Small intestine (tissue), 7 donors: ENCODE measurements around the gene PQBP1. TPM values are rescaled to one million over a fixed set of nuclear protein-coding genes. Genes with fewer than 3 reads are reported as not detected.

Experiments used
- DNase-seq, 2 donors: peaks; one replicate each; pipeline versions ENCODE4 v3.0.0 to v3.0.0-alpha.2; 2013
- FAIRE-seq: peaks from 2 replicates; lab custom pipeline; 2012; peaks lifted over from hg19 to GRCh38; lab: Jason Lieb, UNC
- H3K27ac ChIP-seq, 3 donors: one replicate each; pipeline ENCODE4 v1.5.1; 2013; ENCODE audit warnings: low read length in 2 of 3, mild to moderate bottlenecking in 2 of 3, control low read depth in 1 of 3, inconsistent platforms in 1 of 3, low read depth in 1 of 3, moderate library complexity in 1 of 3
- H3K27me3 ChIP-seq, 3 donors: one replicate each; pipeline ENCODE4 v1.6.1; 2013; ENCODE audit warnings: low read length in 3 of 3, inconsistent platforms in 1 of 3; ENCODE audit not compliant: control insufficient read depth in 3 of 3, insufficient read depth in 3 of 3
- H3K36me3 ChIP-seq, 3 donors: one replicate each; pipeline ENCODE4 v1.6.1; 2013; ENCODE audit warnings: low read length in 3 of 3, inconsistent platforms in 1 of 3, low read depth in 1 of 3, mild to moderate bottlenecking in 1 of 3, moderate library complexity in 1 of 3; ENCODE audit not compliant: control insufficient read depth in 3 of 3, insufficient read depth in 2 of 3
- H3K4me1 ChIP-seq, 3 donors: one replicate each; pipeline ENCODE4 v1.6.1; 2013; ENCODE audit warnings: low read length in 2 of 3, inconsistent platforms in 1 of 3, low read depth in 1 of 3, mild to moderate bottlenecking in 1 of 3, moderate library complexity in 1 of 3; ENCODE audit not compliant: control insufficient read depth in 3 of 3, insufficient read depth in 2 of 3
- H3K4me3 ChIP-seq, 3 donors: one replicate each; pipeline ENCODE4 v1.5.1; 2013; ENCODE audit warnings: low read length in 3 of 3, control low read depth in 1 of 3, inconsistent platforms in 1 of 3, low read depth in 1 of 3, mild to moderate bottlenecking in 1 of 3, moderate library complexity in 1 of 3
- H3K9me3 ChIP-seq, 2 donors: one replicate each; pipeline ENCODE4 v1.6.1; 2013; ENCODE audit warnings: low read depth in 1 of 2, low read length in 1 of 2; ENCODE audit not compliant: control insufficient read depth in 2 of 2, insufficient read depth in 1 of 2
- WGBS, 3 donors: extraction: QIAGEN DNeasy Blood & Tissue Kit; methylation state at CpG; one replicate each; pipeline ENCODE4 v1.1.7; 2013; 5-methylcytosine and 5-hydroxymethylcytosine counted together
- polyA plus RNA-seq, 4 donors: library from polyadenylated mRNA; stranded (reverse) in 3 of 4; unstranded in 1 of 4; fragments of 200-250 nt in 3 of 4; fragments of 120-200 nt in 1 of 4; gene quantifications; one replicate each; pipeline versions ENCODE4 v1.2.1 to v1.2.3, GENCODE V29; 2013
- donor health status: healthy with polysubstance abuse.
- donor health status: control.
- donor health status: control.
- donor health status: Bipolar disorder and iron deficiency.
- donor health status: healthy.

PQBP1 gene
- polyA plus RNA-seq, 4 donors = 77.8 to 186 (median 109) TPM

DNA sequence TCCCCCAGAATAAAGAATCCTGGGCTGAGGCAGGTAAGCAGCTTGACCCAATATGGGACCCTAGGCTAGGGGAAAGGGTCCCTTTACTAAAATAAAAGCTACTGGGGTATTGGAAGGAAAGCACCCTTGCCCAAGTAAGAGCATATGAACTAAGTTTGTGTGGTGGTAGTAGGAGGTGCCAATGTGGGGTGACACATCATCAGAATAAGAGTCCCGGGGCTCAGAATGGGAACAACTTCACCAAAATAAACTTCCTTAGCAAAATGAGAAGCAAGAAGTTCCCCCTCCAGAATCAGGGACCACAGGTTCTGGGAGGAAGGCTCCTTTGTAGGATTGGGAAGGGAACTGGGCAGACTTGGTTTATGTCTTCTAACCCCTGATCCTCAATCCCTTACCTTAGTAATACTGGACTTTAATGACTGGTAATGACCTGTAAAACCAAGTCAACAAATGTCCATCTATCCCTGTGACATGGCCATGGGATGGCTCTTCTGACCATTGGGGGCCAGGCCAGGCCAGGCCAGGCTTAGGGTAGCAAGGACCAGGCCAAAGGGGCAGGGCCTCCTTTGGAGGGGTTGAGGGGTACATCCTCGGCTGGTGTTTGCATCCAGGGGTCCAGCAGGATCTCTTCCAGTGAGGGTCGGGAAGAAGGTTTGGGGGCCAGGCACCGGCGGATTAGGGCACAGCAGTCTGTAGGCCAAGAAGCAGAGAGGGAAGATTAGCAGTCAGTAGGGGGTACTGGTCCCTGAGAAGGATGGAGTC lies 16.1 kb downstream of the PQBP1 start:
- DNase-seq (no peak), FAIRE-seq (no peak)
- 84 to 90% (median 89%) methylated on average over 3 to 5 of the region's 5 CpGs for WGBS, 3 donors
- Histone ChIP-seq H3K36me3 (peaks cover 0 to 28% (median 5%) of the 10 kb centered on the region in 3 donors), H3K27me3 (no peaks in the 10 kb centered on the region), H3K4me3 (no peak overlapping the region), H3K4me1 (peaks cover 0 to 11% (median 0%) of the 10 kb centered on the region in 3 donors), H3K27ac (peak overlapping the region in 2 of 3 donors; percentile 0 to 58), H3K9me3 (no peaks in the 10 kb centered on the region)

DNA sequence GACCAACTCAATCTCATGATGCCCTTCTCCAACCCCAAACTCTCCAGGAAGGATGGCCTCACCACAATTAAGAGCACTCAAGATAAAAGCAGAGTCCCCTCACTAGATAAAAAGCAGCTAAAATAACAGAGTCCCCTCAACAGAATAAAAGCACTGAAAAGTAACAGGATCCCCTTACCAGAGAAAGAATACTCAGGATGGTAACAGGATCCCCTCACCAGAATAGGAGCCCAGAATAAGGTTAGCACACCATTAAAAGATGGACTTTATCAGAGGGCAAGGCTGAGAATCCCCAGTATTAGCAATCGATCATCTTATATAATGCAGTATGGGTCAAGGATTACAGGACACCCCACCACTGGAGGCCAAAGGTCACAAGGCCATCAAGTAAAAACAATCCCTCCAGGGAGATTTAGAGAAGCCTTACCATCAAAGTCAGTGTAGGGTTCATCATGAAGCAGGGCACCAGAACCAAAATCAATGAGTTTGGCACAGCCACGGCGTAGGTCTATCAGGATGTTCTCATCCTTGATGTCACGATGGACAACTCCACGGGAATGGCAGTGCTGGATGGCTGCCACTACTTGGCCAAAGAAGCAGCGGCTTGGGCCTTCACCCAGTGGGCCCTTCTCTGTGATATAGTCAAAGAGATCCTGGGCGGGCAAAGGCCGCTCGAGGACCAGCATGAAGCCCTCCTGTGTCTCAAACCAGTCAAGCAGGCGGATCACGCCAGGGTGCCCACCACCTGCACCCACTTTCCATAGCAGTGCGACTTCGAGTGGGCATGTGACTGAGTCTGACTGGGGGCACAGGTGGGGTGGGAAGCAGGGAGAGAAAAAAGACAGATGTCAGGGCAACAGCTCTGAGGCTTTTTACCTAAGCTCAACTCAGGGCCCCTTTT lies 17.1 kb downstream of the PQBP1 start:
- no peaks in the 10 kb centered on the region for H3K9me3 ChIP-seq
- no peak for DNase-seq
- no peaks in the 10 kb centered on the region for H3K27me3 ChIP-seq
- WGBS, 3 donors = 88 to 90% (median 88%) methylated on average over 13 of the region's 13 CpGs
- H3K4me1 ChIP-seq = peaks cover 0 to 15% (median 0%) of the 10 kb centered on the region in 3 donors
- peaks cover 0 to 23% (median 5%) of the 10 kb centered on the region in 3 donors for H3K36me3 ChIP-seq
- no peak overlapping the region for H3K4me3 ChIP-seq
- H3K27ac ChIP-seq = no peak overlapping the region
- no peak for FAIRE-seq

DNA sequence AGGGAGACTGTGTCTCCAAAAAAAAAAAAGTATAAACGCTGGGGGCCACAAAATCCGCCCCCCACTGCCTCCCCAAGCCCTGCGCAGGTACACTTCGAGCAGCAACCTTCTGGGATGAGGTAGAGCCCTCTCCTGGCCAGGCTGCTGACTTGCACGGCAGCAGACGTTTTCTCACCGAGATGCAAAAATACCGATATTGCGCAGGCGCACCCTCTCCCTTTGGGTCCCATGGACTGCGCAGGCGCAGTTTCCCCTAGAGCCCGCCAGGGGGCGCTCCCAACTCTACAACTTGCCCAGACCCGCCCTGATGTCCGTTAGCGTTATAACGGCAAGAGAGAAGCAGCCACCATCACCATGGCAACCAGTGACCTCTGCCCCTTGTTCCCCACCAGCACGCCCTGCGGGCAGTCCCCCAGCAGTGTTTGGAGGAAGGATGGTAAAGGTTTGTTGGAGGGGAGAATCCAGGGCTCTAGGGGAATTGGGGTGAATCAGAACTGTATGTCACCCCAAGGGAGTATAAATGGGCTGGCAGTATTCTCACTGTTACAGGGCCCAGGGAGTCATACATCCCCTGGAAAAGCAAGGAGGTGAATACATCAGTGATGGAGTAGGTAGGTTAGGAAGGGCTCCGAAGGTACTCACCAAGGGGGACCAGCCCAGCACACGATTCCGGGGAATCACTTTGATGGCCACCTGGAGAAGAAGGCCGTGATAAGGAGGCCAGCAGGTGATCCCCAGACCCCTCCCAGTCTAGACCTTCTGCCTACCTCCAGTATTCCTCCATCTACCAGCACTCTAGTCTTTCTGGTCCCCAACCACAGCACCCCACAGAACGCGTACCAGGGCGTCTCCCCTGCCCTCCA lies 19.6 kb downstream of the PQBP1 start:
- H3K27me3 ChIP-seq = no peaks in the 10 kb centered on the region
- WGBS, 3 donors = 9 to 38% (median 14%) methylated on average over 24 to 27 of the region's 27 CpGs
- peak overlapping the region; percentile 56 to 79 (median 78) for H3K4me3 ChIP-seq
- H3K9me3 ChIP-seq = no peaks in the 10 kb centered on the region
- no peak for FAIRE-seq
- H3K4me1 ChIP-seq = peaks cover 0 to 18% (median 0%) of the 10 kb centered on the region in 3 donors
- peaks cover 0 to 34% (median 5%) of the 10 kb centered on the region in 3 donors for H3K36me3 ChIP-seq
- H3K27ac ChIP-seq = peak overlapping the region in 1 of 3 donors; percentile 82
- DNase-seq = peak; percentile 90 to 91

DNA sequence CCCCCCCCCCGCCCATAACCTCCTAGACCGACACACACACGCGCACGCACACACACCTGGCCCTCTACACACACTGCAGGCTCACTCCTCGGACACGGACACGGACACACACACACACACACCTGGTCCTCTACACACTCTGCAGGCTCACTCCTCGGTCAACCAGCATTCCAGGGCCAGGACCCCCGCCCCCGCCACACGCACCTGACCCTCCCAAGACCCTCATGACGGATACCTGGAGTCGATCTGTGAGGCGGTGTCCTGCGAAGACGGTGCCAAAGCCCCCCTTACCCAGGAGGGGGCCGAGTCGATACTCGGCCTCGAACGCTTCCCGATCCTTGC lies 20.5 kb downstream of the PQBP1 start:
- FAIRE-seq (no peak), DNase-seq (no peak)
- 5 to 43% (median 13%) methylated on average over 13 to 23 of the region's 23 CpGs for WGBS, 3 donors
- H3K27me3 ChIP-seq = no peaks in the 10 kb centered on the region
- H3K9me3 ChIP-seq = no peaks in the 10 kb centered on the region
- H3K27ac ChIP-seq = peak overlapping the region; percentile 25 to 82 (median 82)
- H3K4me3 ChIP-seq = peak overlapping the region; percentile 56 to 79 (median 78)
- H3K4me1 ChIP-seq = peaks cover 0 to 12% (median 0%) of the 10 kb centered on the region in 3 donors
- peaks cover 3 to 41% (median 9%) of the 10 kb centered on the region in 3 donors for H3K36me3 ChIP-seq

DNA sequence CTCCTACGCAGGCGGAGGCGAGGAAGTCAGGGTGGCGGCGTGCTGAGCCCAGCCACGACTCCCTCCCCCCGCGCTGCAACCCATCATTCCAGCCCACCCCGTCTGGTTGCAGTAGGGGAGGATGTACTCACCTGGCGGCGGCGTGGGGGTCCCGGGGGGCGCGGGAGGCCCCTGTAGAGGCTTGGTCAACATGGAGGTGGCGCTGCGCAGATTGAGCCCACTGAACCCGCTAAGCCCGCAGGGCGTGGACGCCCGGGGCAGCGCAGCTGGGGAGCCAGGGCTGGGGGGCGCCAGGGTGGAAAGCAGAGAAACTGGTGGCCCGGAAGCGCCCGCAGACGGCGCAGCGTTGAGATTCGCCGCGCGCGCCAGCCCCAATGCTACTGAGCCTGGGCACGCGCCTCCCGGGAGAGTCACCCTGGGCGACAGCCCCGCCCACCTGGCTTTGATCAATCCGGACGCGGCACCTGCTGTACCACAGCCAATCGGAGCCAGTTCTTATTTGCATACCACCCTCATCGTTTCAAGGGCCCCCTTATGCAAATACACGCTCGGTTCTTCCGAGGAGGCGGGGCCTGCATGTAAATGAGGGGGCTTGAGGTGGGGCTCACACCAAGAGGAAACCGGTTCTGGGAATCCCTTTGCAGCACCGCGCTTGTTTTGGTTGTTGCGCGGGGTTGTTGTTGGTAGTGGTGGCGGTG lies 21.1 kb downstream of the PQBP1 start, which contains the start of gene PIM2:
TSS of gene PIM2 (minus strand) at position 382 of the 698 bp plus-strand sequence. CDS start at position 192, 190 bp downstream.
- Histone ChIP-seq H3K27me3 (no peaks in the 10 kb centered on the region), H3K4me1 (peaks cover 0 to 12% (median 0%) of the 10 kb centered on the region in 3 donors), H3K27ac (peak within 1 kb of the TSS; percentile 27 to 93 (median 82)), H3K36me3 (peaks cover 4 to 45% (median 8%) of the 10 kb centered on the region in 3 donors), H3K4me3 (peak within 1 kb of the TSS; percentile 56 to 79 (median 78)), H3K9me3 (no peaks in the 10 kb centered on the region)
- WGBS, 3 donors = 1 to 44% (median 8%) methylated on average over 20 to 55 of the region's 55 CpGs
- DNase-seq (peak; percentile 91 to 92), FAIRE-seq (peak; percentile 90)

DNA sequence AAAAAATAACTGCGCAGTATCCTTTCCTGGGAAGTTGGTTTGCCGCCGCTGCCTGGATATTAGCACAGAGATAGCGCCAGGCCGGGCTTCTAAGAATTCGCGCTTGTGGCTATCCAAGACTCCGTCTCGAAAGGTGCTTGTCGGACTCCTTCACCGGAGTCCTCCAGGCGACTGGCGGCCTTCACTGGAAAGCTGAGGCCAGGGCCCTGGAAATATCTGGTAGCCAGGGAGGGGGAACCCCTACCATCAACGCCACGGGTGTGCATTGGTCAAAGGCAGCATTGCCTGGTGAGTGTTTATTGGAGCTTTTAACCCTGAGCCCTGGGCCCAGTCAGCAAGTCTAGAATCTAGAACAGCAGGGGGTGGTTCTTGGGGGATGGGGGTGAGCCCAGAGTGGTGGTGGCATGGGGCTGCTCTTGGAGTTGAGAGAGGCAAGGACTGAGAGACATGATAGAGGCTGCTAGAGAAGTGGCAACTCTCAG lies 21.7 kb downstream of the PQBP1 start:
- DNase-seq = no peak
- H3K4me1 ChIP-seq = peaks cover 0 to 12% (median 0%) of the 10 kb centered on the region in 3 donors
- H3K9me3 ChIP-seq = no peaks in the 10 kb centered on the region
- FAIRE-seq = no peak
- 1 to 42% (median 11%) methylated on average over 15 of the region's 15 CpGs for WGBS, 3 donors
- H3K27me3 ChIP-seq = no peaks in the 10 kb centered on the region
- H3K27ac ChIP-seq = peak overlapping the region; percentile 27 to 93 (median 62)
- peaks cover 4 to 45% (median 5%) of the 10 kb centered on the region in 3 donors for H3K36me3 ChIP-seq
- H3K4me3 ChIP-seq = peak overlapping the region; percentile 33 to 78 (median 34)

DNA sequence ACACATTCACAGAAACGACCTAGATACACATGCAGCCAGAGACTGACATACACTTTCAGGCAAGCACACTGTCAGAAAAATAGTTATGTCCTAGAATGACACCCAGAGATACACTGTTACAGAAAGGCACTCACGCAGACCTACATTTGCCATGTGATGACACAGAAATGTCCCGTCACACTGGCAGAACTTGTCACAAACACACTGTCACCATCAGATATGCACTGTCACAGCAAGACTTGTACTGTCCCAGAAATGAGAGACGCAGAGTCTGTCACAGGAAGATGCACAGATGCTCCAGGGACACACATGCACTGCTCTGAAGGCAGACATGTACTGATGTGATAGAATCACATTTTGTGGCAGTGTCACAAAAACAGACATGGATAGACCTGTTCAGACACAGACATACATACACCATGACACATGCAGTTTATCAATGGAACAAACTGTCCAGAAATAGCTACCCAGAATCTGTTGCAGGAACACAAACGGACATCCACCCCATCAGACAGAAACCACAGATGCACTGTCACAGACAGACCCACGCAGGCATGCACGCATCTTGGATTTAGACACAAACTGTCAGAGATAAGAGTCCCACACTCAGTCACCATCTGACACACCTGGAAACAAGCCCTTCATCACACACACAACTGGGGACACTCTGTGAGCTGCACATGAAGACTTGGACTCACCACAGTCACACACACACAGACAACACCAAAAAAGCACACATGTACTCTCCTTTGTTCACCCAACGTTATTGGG lies 22.4 kb downstream of the PQBP1 start:
- 35 to 43% (median 40%) methylated on average over 8 of the region's 8 CpGs for WGBS, 3 donors
- FAIRE-seq = no peak
- Histone ChIP-seq H3K4me1 (peaks cover 0 to 12% (median 0%) of the 10 kb centered on the region in 3 donors), H3K4me3 (no peak overlapping the region), H3K36me3 (peaks cover 4 to 46% (median 4%) of the 10 kb centered on the region in 3 donors), H3K27ac (peak overlapping the region in 2 of 3 donors; percentile 62 to 93), H3K27me3 (no peaks in the 10 kb centered on the region), H3K9me3 (no peaks in the 10 kb centered on the region)
- no peak for DNase-seq
